ENCODE measurements around the gene ZNF655.

GRCh38 chr7:99525713-99526440 is 32.6 kb upstream of the ZNF655 start:
- TF ChIP-seq EP300 (IDR thresholded peaks at IDR 0.05; ENCODE audit: borderline replicate concordance in 1 of 2, low read depth in 2 of 2, low read length in 2 of 2) (no peak), MAFK (IDR thresholded peaks at IDR 0.05; ENCODE audit: low read depth, low read length) (no peak), CTCF (IDR thresholded peaks at IDR 0.05; ENCODE audit: control extremely low read depth in 1 of 3, insufficient read depth in 1 of 3, low read depth in 1 of 3, low read length in 3 of 3) (peak; percentile 37 to 49 (median 45)), JUND (IDR thresholded peaks at IDR 0.05; ENCODE audit: low read length) (no peak), CREB1 (IDR thresholded peaks at IDR 0.05) (no peak), HDAC2 (IDR thresholded peaks at IDR 0.05; ENCODE audit: borderline replicate concordance in 1 of 2, low read depth in 2 of 2, low read length in 2 of 2) (no peak), RAD21 (IDR thresholded peaks at IDR 0.05 in 1 of 2, conservative IDR thresholded peaks at IDR 0.05 in 1 of 2; ENCODE audit: low read depth in 2 of 2, low read length in 2 of 2) (peak; percentile 71 to 78), ATF3 (IDR thresholded peaks at IDR 0.05; ENCODE audit: insufficient read depth, low read depth, low read length) (no peak), SRF (IDR thresholded peaks at IDR 0.05; ENCODE audit: low read depth, low read length) (no peak), CBX8 (IDR thresholded peaks at IDR 0.05; ENCODE audit: borderline replicate concordance, low read depth, low read length) (no peak), POLR2A (IDR thresholded peaks at IDR 0.05; ENCODE audit: control extremely low read depth in 1 of 2, low read depth in 2 of 2, low read length in 2 of 2) (no peak), FOSL1 (IDR thresholded peaks at IDR 0.05; ENCODE audit: insufficient read depth, low read depth, low read length) (no peak)

All from H1 (cell line).